H1 (cell line): Measurements from ENCODE around the gene ACBD4. TPM values are rescaled to one million over a fixed set of nuclear protein-coding genes. Genes with fewer than 3 reads are reported as not detected.

Experiments used
- CTCF ChIA-PET: fragments of 300-600 bp; sonication (Branson Sonifier 250); formaldehyde crosslinking; loops from one replicate; lab custom pipeline; 2021; ENCODE audit not compliant: partially characterized antibody; lab: Charles Lee
- POLR2A ChIA-PET: fragments of 300-600 bp; sonication (Branson Sonifier 250); formaldehyde crosslinking; loops from one replicate; lab custom pipeline; 2021; ENCODE audit warnings: inconsistent platforms; ENCODE audit not compliant: partially characterized antibody; lab: Charles Lee
- DNase-seq, 2 experiments: peaks; one replicate each; pipeline versions ENCODE4 v3.0.0 to v3.0.0-alpha.2; 2010 to 2022; ENCODE audit warnings: low spot score in 2 of 2, low read depth in 1 of 2, mixed read lengths in 1 of 2
- FAIRE-seq: peaks from 2 replicates; lab custom pipeline; 2011; peaks lifted over from hg19 to GRCh38; lab: Jason Lieb, UNC
- H2AFZ ChIP-seq: 2 replicates; pipeline ENCODE4 v1.8.1; 2012; ENCODE audit warnings: low read length, inconsistent platforms
- H2AK5ac ChIP-seq: 2 replicates; pipeline ENCODE4 v1.6.1; 2013; ENCODE audit warnings: low read depth, low read length
- H2BK120ac ChIP-seq: replicated peaks from 2 replicates; pipeline ENCODE3; 2013; ENCODE audit warnings: low read depth, low read length, inconsistent platforms
- H2BK12ac ChIP-seq: 2 replicates; pipeline ENCODE4 v1.6.1; 2013; ENCODE audit warnings: low read depth, low read length
- H2BK15ac ChIP-seq: 2 replicates; pipeline ENCODE4 v1.6.1; 2013; ENCODE audit warnings: low read length
- H2BK20ac ChIP-seq: 2 replicates; pipeline ENCODE4 v1.6.1; 2013; ENCODE audit warnings: low read length
- H2BK5ac ChIP-seq: 2 replicates; pipeline ENCODE4 v1.6.1; 2013; ENCODE audit warnings: low read depth, low read length
- H3K14ac ChIP-seq: 2 replicates; pipeline ENCODE4 v1.6.1; 2013; ENCODE audit warnings: inconsistent platforms; ENCODE audit not compliant: insufficient read length
- H3K18ac ChIP-seq: 2 replicates; pipeline ENCODE4 v1.6.1; 2013; ENCODE audit warnings: low read length; ENCODE audit errors: extremely low read depth
- H3K23ac ChIP-seq: 2 replicates; pipeline ENCODE4 v1.6.1; 2013; ENCODE audit warnings: inconsistent platforms; ENCODE audit not compliant: insufficient read length
- H3K23me2 ChIP-seq: 2 replicates; pipeline ENCODE4 v1.6.1; 2013; ENCODE audit warnings: low read depth, low read length
- H3K27ac ChIP-seq: 2 replicates; pipeline ENCODE4 v1.6.1; 2011; ENCODE audit warnings: low read depth, low read length, inconsistent platforms
- H3K27me3 ChIP-seq, 4 experiments: replicated peaks in 1 of 4; 1 replicate in 1 of 4; 2 replicates in 3 of 4; pipeline versions ENCODE4 v1.6.1 to v1.8.1; 2011 to 2013; ENCODE audit warnings: low read length in 3 of 4, mild to moderate bottlenecking in 3 of 4, inconsistent platforms in 2 of 4, mixed read lengths in 2 of 4, moderate library complexity in 1 of 4; ENCODE audit not compliant: control insufficient read depth in 3 of 4, insufficient read depth in 3 of 4; ENCODE audit errors: extremely low read depth in 1 of 4
- H3K36me3 ChIP-seq, 4 experiments: 2 replicates each; pipeline versions ENCODE4 v1.6.1 to v1.8.1; 2011 to 2013; ENCODE audit warnings: mild to moderate bottlenecking in 4 of 4, low read length in 3 of 4, moderate library complexity in 2 of 4, control low read depth in 1 of 4, inconsistent platforms in 1 of 4; ENCODE audit not compliant: insufficient read depth in 4 of 4, control insufficient read depth in 2 of 4
- H3K4ac ChIP-seq: replicated peaks from 2 replicates; pipeline ENCODE3; 2013; ENCODE audit warnings: low read length, low read depth, mixed read lengths, inconsistent platforms; ENCODE audit not compliant: insufficient read length
- H3K4me1 ChIP-seq, 4 experiments: replicated peaks in 1 of 4; 1 replicate in 1 of 4; 2 replicates in 3 of 4; pipeline versions ENCODE4 v1.6.1 to v1.8.1; 2011 to 2013; ENCODE audit warnings: low read length in 3 of 4, inconsistent platforms in 2 of 4, mixed read lengths in 1 of 4; ENCODE audit not compliant: insufficient read depth in 4 of 4, control insufficient read depth in 3 of 4
- H3K4me2 ChIP-seq, 2 experiments: 2 replicates each; pipeline versions ENCODE4 v1.6.1 to v1.8.1; 2011 to 2013; ENCODE audit warnings: low read depth in 2 of 2, low read length in 2 of 2, control low read depth in 1 of 2, inconsistent platforms in 1 of 2, mild to moderate bottlenecking in 1 of 2; ENCODE audit not compliant: insufficient read depth in 1 of 2
- H3K4me3 ChIP-seq, 4 experiments: fragments of 200-600, 300-600 bp in 1 of 4; sonication (generic), shearing (Covaris generic), sonication (Bioruptor Twin) in 1 of 4; 2 replicates each; pipeline versions ENCODE4 v1.5.1 to v1.8.1; 2011 to 2016; ENCODE audit warnings: low read length in 4 of 4, low read depth in 3 of 4, control low read depth in 2 of 4, inconsistent platforms in 2 of 4, mild to moderate bottlenecking in 2 of 4, mixed read lengths in 1 of 4, moderate library complexity in 1 of 4; ENCODE audit not compliant: insufficient read depth in 2 of 4; ENCODE audit errors: extremely low read depth in 1 of 4
- H3K56ac ChIP-seq: replicated peaks from 2 replicates; pipeline ENCODE3; 2013; ENCODE audit warnings: low read depth, mild to moderate bottlenecking, mixed read lengths, low read length, inconsistent platforms; ENCODE audit not compliant: insufficient read length
- H3K79me1 ChIP-seq: 2 replicates; pipeline ENCODE4 v1.6.1; 2013; ENCODE audit warnings: low read depth, low read length, control low read depth
- H3K79me2 ChIP-seq, 2 experiments: 2 replicates each; pipeline versions ENCODE4 v1.6.1 to v1.8.1; 2012 to 2013; ENCODE audit warnings: low read length in 2 of 2, mild to moderate bottlenecking in 2 of 2, inconsistent platforms in 1 of 2; ENCODE audit not compliant: insufficient read depth in 2 of 2, control insufficient read depth in 1 of 2
- H3K9ac ChIP-seq, 4 experiments: replicated peaks in 1 of 4; 1 replicate in 1 of 4; 2 replicates in 3 of 4; pipeline versions ENCODE4 v1.6.1 to v1.8.1; 2011 to 2013; ENCODE audit warnings: low read depth in 3 of 4, low read length in 3 of 4, control low read depth in 2 of 4, mild to moderate bottlenecking in 2 of 4, moderate library complexity in 2 of 4, inconsistent platforms in 1 of 4; ENCODE audit errors: extremely low read depth in 1 of 4
- H3K9me3 ChIP-seq, 2 experiments: 2 replicates each; pipeline versions ENCODE4 v1.6.1 to v1.8.1; 2012 to 2013; ENCODE audit warnings: mild to moderate bottlenecking in 2 of 2, moderate library complexity in 2 of 2, control low read depth in 1 of 2, inconsistent platforms in 1 of 2, low read depth in 1 of 2, low read length in 1 of 2, mixed read lengths in 1 of 2; ENCODE audit not compliant: insufficient read depth in 2 of 2
- H4K20me1 ChIP-seq, 2 experiments: replicated peaks in 1 of 2; 2 replicates each; pipeline versions ENCODE3 to v1.8.1; 2011 to 2013; ENCODE audit warnings: inconsistent platforms in 2 of 2, low read length in 2 of 2, mild to moderate bottlenecking in 1 of 2; ENCODE audit not compliant: insufficient read depth in 2 of 2, control insufficient read depth in 1 of 2
- H4K5ac ChIP-seq: 2 replicates; pipeline ENCODE4 v1.6.1; 2013; ENCODE audit warnings: low read length, low read depth, mixed read lengths, inconsistent platforms; ENCODE audit not compliant: insufficient read length
- H4K8ac ChIP-seq: 2 replicates; pipeline ENCODE4 v1.8.0; 2013; ENCODE audit warnings: mild to moderate bottlenecking, moderate library complexity, low read length, inconsistent platforms; ENCODE audit not compliant: insufficient read depth; ENCODE audit errors: extremely low read depth
- H4K91ac ChIP-seq: replicated peaks from 2 replicates; pipeline ENCODE3; 2013; ENCODE audit warnings: low read length, mixed read lengths, inconsistent platforms; ENCODE audit not compliant: insufficient read length
- BACH1 ChIP-seq: IDR thresholded peaks from 2 replicates; pipeline ENCODE4 v1.6.1; 2012; ENCODE audit warnings: low read length, improper control_type of control experiment
- CHD2 ChIP-seq: IDR thresholded peaks from 2 replicates; pipeline ENCODE4 v1.6.1; 2012; ENCODE audit warnings: low read length, improper control_type of control experiment
- HDAC2 ChIP-seq, 2 experiments: fragments of 300-600 bp in 1 of 2; sonication (generic) in 1 of 2; IDR thresholded peaks; 2 replicates each; pipeline ENCODE4 v1.6.1; 2011 to 2012; ENCODE audit warnings: low read depth in 2 of 2, low read length in 2 of 2, mild to moderate bottlenecking in 2 of 2, moderate library complexity in 2 of 2, borderline replicate concordance in 1 of 2, inconsistent platforms in 1 of 2
- ZNF274 ChIP-seq: IDR thresholded peaks from 2 replicates; pipeline ENCODE4 v1.7.0; 2012; ENCODE audit warnings: low read length, borderline replicate concordance; ENCODE audit errors: extremely low read depth
- WGBS, 2 experiments: shearing (Covaris generic) in 1 of 2; methylation state at CpG; one replicate each; pipeline versions ENCODE4 v1.1.6 to v1.1.7; 2013 to 2015; ENCODE audit warnings: low lambda C conversion rate in 2 of 2, mixed read lengths in 2 of 2, inconsistent platforms in 1 of 2, low coverage in 1 of 2, missing lambda C conversion rate in 1 of 2; ENCODE audit not compliant: insufficient replicate concordance in 2 of 2, insufficient coverage in 1 of 2, insufficient read length in 1 of 2; ENCODE audit errors: extremely low coverage in 1 of 2, missing lambda C conversion rate in 1 of 2; 5-methylcytosine and 5-hydroxymethylcytosine counted together
- polyA plus RNA-seq, 7 experiments: library from polyadenylated mRNA; depleted of rRNA in 3 of 7; stranded (reverse) in 5 of 7; unstranded in 2 of 7; fragments of >200 nt in 5 of 7; fragments of 200-250 nt in 2 of 7; gene quantifications; 1 replicate in 5 of 7; 2 replicates in 1 of 7; 4 replicates in 1 of 7; pipeline versions ENCODE4 v1.2.1 to v1.2.3, GENCODE V29; 2011 to 2013; ENCODE audit warnings: missing spikeins in 2 of 7, mixed read lengths in 2 of 7
- total RNA-seq: library from RNA; stranded (reverse); fragmentation: NEBNext Ultra II Directional; extraction: Animal tissue kit (Norgen Biotek cat#: 25700); gene quantifications from 2 replicates; pipeline ENCODE4 v1.2.1, GENCODE V29; 2021
- TF ChIP-seq, protein P1 (sequence below): IDR thresholded peaks from 2 replicates; pipeline ENCODE4 v1.6.1; 2011; ENCODE audit warnings: low read length, improper control_type of control experiment

The ACBD4 gene
- total and polyA plus RNA-seq, 2 of the 8 experiments (the other 6 are each of a cell fraction or from before 2014, with no cell fraction given): 7.3 to 10.7 TPM

- no peak overlapping the region for H3K9ac ChIP-seq
- no peak overlapping the region for H2BK120ac ChIP-seq
- H2BK5ac ChIP-seq: no peak overlapping the region
- no peak overlapping the region for H2BK12ac ChIP-seq
- H3K4me1 ChIP-seq: peaks cover 0 to 12% (median 9%) of the 10 kb centered on the region in 4 experiments; a peak in 5 of 7 replicates
- H3K23me2 ChIP-seq: peaks cover 5% of the 10 kb centered on the region
- FAIRE-seq (no peak), DNase-seq (no peak)
- POLR2A ChIA-PET: interaction anchor here (1.0 to 15.8 kb wide), 5 partner anchors 10 to 32 kb away, joined by 3 to 185 read pairs (median 9); partner anchors contain the start of genes HEXIM1 and HEXIM2
- no peak overlapping the region for H4K5ac ChIP-seq
- no peak overlapping the region for H4K8ac ChIP-seq
- no peak overlapping the region for H4K91ac ChIP-seq
- no peak overlapping the region for H3K27ac ChIP-seq
- WGBS, 2 experiments: 80% methylated on average over 14 of the region's 14 CpGs; no CpG with 5 or more reads in 1 of the 2 experiments
- H3K36me3 ChIP-seq: no peaks in the 10 kb centered on the region
- no peak overlapping the region for H3K4ac ChIP-seq
- no peak overlapping the region for H2AFZ ChIP-seq
- no peak overlapping the region for H3K18ac ChIP-seq
- H4K20me1 ChIP-seq: no peaks in the 10 kb centered on the region
- H3K23ac ChIP-seq: no peak overlapping the region
- no peak overlapping the region for H2BK20ac ChIP-seq
- H3K27me3 ChIP-seq: no peaks in the 10 kb centered on the region
- H2BK15ac ChIP-seq: no peak overlapping the region
- no peak overlapping the region for H3K4me3 ChIP-seq
- no peaks in the 10 kb centered on the region for H3K9me3 ChIP-seq
- H3K4me2 ChIP-seq: no peak overlapping the region
- H3K79me1 ChIP-seq: no peaks in the 10 kb centered on the region
- no peaks in the 10 kb centered on the region for H3K79me2 ChIP-seq
- CTCF ChIA-PET: interaction anchor here (1.1 to 11.7 kb wide), 4 partner anchors 12 to 97 kb away, joined by 3 to 156 read pairs (median 47); partner anchors contain the start of genes HEXIM1 and HEXIM2
- H2AK5ac ChIP-seq: no peak overlapping the region
- no peak overlapping the region for H3K56ac ChIP-seq
- no peak overlapping the region for H3K14ac ChIP-seq
- TF ChIP-seq CHD2 (no peak), HDAC2 (IDR thresholded peaks at IDR 0.05; ENCODE audit: borderline replicate concordance in 1 of 2, low read depth in 2 of 2, low read length in 2 of 2) (no peak), BACH1 (no peak), ZNF274 (no peak)
- TF ChIP-seq, protein P1, sequence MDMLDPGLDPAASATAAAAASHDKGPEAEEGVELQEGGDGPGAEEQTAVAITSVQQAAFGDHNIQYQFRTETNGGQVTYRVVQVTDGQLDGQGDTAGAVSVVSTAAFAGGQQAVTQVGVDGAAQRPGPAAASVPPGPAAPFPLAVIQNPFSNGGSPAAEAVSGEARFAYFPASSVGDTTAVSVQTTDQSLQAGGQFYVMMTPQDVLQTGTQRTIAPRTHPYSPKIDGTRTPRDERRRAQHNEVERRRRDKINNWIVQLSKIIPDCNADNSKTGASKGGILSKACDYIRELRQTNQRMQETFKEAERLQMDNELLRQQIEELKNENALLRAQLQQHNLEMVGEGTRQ: no peak
These were observed 3.5 kb downstream of the ACBD4 start for GRCh38 chr17:45138911-45139532.
